SW480 (cell line): ENCODE results near the gene SLC4A5.
A peak's percentile ranks its signal among the peaks of the same experiment; 100 is the strongest.

Source experiments
- DNase-seq: peaks from one replicate; pipeline ENCODE4 v3.0.0-alpha.2; 2016; ENCODE audit warnings: low spot score

The SLC4A5 gene

GRCh38 chr2:74314107-74314506, 29.1 kb downstream of the SLC4A5 start:
- DNase-seq: no peak

- DNase-seq: no peak
These were observed 29.7 kb downstream of the SLC4A5 start for GRCh38 chr2:74313497-74313896.

- no peak for DNase-seq
These were observed 30.3 kb downstream of the SLC4A5 start for GRCh38 chr2:74312913-74313312.

GRCh38 chr2:74307720-74308119, 35.5 kb downstream of the SLC4A5 start:
- no peak for DNase-seq

GRCh38 chr2:74304332-74305148, 38.7 kb downstream of the SLC4A5 start:
- DNase-seq: no peak

- DNase-seq: no peak
These were observed 40.4 kb downstream of the SLC4A5 start for GRCh38 chr2:74302865-74303264.

- DNase-seq: no peak
These were observed 42.0 kb downstream of the SLC4A5 start for GRCh38 chr2:74301262-74301661.

GRCh38 chr2:74300506-74300905, 42.7 kb downstream of the SLC4A5 start:
- DNase-seq: no peak

GRCh38 chr2:74297950-74298349, 45.3 kb downstream of the SLC4A5 start:
- DNase-seq: no peak

- no peak for DNase-seq
These were observed 45.8 kb downstream of the SLC4A5 start for GRCh38 chr2:74297391-74297790.

- no peak for DNase-seq
These were observed 49.8 kb downstream of the SLC4A5 start for GRCh38 chr2:74293191-74293991.

GRCh38 chr2:74292751-74293150, 50.5 kb downstream of the SLC4A5 start:
- no peak for DNase-seq

- no peak for DNase-seq
These were observed 51.2 kb downstream of the SLC4A5 start for GRCh38 chr2:74291886-74292621.

- no peak for DNase-seq
These were observed 52.0 kb downstream of the SLC4A5 start for GRCh38 chr2:74291218-74291544.

- DNase-seq: no peak
These were observed 52.6 kb downstream of the SLC4A5 start for GRCh38 chr2:74290466-74291217.

GRCh38 chr2:74290066-74290465, 53.1 kb downstream of the SLC4A5 start:
- no peak for DNase-seq

- no peak for DNase-seq
These were observed 56.5 kb downstream of the SLC4A5 start for GRCh38 chr2:74286725-74287124.

GRCh38 chr2:74281141-74281975, 61.9 kb downstream of the SLC4A5 start:
- no peak for DNase-seq

GRCh38 chr2:74278694-74279093, 64.5 kb downstream of the SLC4A5 start:
- DNase-seq: no peak

- DNase-seq: peak; percentile 16
These were observed 65.0 kb downstream of the SLC4A5 start for GRCh38 chr2:74278176-74278575.

- DNase-seq: no peak
These were observed 68.0 kb downstream of the SLC4A5 start for GRCh38 chr2:74275228-74275627.
